ENCODE data around the gene COG4.
"Not testable (repeated sequence)": the region's sequence is repeated elsewhere in the genome, so short reads cannot be mapped to it uniquely, and the experiment has no call there.

Gene COG4

DNA sequence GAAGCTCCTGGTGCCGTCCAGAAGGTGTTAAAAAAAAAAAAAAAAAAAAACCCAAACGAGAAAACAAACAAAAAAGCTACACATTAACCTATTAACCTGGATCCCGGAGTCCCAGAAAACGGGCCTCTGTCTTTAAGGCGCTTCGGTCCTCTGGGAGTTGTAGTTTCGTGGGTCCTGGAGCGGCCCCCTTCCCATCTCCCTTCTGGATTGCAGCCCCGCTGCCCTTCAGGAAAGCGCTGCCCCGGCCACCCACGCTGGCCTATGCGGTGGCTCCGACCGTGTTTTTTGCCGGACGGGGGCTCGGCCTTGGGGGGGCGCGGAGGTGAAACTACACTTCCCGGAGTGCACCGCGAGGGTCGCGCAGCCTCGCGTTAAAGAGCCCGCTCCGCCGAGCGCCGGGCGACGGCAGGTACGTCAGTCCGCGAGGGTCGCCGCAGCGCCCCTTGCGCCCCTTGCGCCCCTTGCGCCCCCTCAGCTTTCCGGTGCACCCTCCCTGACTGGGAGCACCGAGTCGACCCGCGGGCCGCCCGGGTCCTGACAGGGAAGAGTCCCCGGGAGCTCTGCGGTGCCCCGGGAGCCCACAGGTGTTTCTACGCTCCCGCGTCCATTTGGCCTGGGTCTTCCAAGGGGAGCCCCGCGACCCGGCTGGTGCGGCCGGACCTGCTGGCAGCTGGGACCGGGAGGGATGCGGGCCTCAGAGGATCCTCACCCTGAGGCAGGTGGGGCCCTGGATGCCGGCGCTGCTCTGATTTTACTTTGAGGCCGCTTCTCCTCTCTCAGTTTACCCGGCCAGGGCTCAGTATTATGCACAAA lies 68.9 kb downstream of the COG4 start, which contains the start of gene FCSK:
Gene FCSK (plus strand): TSS at position 374 of the 813 bp plus-strand sequence. CDS start 8,596 bp downstream, outside the sequence.
- DNase-seq = peak; percentile 64

DNA sequence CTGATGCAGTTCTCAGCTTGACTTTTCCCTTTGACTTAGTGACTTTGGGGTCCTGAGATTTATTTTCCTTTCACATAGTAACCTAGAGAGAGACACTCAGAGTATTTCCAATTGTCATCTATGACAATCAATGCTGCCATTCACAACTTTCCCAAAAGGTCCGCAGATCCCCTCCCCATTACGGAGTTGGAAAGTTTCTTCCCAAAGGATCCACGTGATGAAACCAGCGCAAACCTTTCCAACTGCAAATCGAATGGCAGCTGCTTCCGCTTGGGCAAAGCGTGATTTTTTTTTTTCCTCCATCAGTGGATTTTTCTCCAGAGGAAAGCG lies 69.5 kb downstream of the COG4 start:
- DNase-seq = no peak

GRCh38 chr16:70453117-70453891 lies 70.0 kb downstream of the COG4 start:
- no peak for DNase-seq

GRCh38 chr16:70451004-70451340 lies 72.4 kb downstream of the COG4 start:
- DNase-seq = not testable (repeated sequence)

GRCh38 chr16:70450142-70451003 lies 73.0 kb downstream of the COG4 start:
- not testable (repeated sequence) for DNase-seq

DNA sequence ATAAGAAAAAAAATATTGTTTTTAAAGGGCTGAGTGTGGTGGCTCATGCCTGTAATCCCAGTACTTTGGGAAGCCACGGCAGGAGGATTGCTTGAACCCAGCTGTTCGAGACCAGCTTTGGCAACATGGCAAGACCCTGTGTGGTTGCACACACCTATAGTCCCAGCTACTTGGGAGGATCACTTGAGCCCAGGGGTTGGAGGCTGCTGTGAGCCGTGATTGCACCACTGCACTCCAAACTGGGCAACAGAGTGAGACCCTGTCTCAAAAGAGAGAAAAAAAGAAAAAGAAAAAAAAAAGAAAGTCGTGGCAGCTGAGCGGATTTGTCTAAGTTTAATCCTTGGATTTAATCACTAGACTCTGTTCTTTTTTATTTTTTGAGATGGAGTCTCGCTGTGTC lies 75.3 kb downstream of the COG4 start:
- no peak for DNase-seq

DNA sequence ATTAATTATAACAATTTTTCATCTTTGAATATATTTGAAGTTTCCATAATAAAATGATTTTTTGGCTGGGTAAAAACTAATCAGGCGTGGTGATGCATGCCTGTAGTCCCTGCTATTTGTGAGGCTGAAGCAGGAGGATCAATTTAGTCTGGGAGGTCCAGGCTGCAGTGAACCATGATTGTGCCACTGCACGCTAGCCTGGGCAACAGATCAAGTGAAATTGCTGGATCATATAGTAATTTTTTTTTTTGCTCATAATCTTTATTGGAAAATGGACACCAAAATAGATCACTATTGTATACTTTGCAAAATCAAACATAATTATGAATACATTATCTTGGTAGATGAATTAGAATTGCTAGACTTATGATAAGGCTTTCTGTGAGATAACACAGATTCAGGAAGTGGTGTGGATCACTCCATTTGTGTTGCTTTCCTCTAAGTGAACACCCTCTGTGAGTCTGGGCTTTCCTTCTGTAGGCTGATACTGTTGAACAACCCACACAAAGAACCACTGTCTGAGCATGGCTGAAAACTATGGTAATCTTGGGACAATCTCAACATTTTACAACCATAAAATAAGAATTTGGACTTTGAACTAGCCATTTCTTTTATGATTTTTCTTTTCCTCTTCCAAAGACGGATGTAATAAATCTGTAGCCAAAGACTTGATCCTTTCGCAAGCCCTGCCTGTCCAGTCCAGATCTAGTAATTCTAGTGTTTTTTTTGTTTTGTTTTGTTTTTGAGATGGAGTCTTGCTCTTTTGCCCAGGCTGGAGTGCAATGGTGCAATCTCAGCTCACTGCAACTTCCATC lies 78.9 kb downstream of the COG4 start:
- DNase-seq = no peak

DNA sequence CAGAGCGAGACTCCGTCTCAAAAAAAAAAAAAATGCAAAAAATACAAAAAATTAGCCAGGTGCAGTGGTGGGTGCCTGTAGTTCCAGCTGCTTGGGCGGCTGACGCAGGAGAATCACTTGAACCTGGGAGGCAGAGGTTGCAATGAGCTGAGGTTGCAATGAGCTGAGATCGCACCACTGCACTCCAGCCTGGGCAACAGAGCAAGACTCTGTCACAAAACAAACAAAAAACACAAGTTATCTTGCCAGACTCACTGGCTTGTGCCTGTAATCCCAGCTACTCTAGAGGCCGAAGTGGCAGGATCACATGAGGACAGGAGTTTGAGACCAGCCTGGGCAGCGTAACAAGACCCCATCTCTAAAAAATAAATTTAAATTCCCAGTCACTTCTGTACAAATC lies 81.0 kb downstream of the COG4 start:
- DNase-seq = no peak

DNA sequence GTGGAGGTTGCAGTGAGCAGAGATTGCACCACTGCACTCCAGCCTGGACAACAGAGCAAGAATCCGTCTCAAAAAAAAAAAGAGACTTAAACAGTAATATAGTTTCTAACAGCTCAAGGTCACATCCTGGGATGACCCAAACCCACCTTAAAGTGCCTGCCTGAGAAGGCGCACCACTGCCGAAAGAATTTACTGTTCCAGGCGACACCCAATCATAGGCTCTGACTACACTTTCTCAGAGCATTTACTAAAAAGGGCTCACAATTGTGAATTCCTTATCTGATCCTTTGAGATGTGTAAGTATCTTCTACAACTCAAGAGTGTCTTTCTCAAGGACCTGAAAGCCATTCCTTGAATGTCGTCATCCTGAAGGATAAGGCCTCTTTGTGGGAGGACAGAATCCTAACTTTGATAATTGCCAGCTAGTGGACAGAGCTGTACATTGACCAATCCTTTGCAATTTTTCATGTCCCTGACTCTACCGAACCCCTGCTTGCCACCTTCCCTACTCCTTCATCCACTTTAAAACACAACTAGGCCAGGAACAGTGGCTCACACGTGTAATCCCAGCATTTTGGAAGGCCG lies 81.9 kb downstream of the COG4 start:
- DNase-seq = no peak

- no peak for DNase-seq
Measured at GRCh38 chr16:70440009-70440692, 83.2 kb downstream of the COG4 start.

GRCh38 chr16:70438969-70439862 lies 84.1 kb downstream of the COG4 start, which contains the start of gene ST3GAL2:
ST3GAL2 (minus strand) TSS chr16:70439100; CDS start chr16:70398530, 40,570 bp downstream.
- peak; percentile 95 for DNase-seq

DNA sequence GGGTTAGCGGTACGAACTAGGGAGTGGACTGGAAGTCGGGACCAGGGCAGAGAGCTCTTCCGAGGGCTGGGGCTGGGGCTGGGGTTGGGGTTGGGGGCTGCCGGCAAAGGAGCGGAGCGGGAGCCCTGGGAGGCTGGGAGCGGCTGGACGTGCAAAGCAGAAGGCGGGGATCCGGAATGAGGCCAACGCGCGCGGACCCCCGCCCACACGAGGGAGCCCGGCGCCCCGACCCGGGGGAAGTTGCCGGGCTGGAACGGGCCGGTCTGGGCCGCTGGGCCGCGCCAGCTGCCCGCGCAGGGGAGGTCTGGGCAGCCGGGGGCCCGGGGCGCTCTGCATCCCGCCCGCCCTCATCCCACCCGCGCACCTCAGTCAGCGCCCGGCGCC lies 84.8 kb downstream of the COG4 start:
- no peak for DNase-seq

DNA sequence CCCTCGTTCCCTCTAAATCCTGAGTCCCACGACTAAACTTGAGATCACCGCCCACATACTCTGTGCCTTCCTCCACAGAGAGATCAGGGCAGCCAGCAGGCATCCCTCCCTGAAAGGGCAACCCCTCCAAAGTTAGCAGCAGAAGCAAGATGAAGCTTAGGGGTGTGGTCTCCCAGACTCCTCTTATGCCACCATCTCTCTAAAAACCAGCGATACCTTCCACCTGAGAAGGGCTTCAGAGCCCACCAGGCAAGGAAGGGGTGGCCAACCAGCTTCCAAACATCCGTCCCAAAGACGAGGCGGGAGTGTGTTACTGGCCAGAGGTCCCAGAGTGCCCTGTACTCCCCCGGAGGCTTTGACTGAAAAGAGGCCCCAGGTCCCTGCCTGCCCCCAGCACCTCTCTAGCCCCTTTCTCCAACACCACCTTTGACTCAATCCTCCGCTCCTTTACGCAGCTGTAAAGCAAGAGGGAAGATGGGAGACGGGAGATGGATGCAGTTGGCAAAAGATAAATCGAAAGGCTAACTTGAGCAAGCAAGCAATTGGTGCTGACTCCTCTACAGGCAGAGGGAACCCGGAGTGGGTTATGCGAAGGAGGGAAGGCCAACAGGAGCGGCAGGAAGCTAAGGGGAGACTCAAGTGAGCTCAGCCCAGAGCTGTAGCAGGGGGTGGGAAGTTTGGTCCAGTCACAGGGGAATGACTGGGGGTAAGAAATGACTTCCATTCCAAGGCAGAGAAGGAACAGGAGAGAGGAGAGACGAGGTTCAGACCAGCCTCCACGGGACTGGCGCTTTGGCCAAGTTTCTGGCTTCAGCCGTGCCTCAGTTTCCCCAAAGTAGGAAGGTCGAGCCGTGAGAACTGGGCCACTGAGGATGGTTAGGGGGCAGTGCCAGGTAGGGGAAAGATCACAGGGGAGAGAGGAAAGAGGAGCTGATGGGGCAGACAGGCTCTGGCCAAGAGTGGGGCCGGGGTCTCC lies 85.5 kb downstream of the COG4 start:
- peak; percentile 55 for DNase-seq

GRCh38 chr16:70437017-70437581 lies 86.3 kb downstream of the COG4 start:
- DNase-seq = peak; percentile 92

- DNase-seq = no peak
Measured at GRCh38 chr16:70434484-70435260, 88.7 kb downstream of the COG4 start.

DNA sequence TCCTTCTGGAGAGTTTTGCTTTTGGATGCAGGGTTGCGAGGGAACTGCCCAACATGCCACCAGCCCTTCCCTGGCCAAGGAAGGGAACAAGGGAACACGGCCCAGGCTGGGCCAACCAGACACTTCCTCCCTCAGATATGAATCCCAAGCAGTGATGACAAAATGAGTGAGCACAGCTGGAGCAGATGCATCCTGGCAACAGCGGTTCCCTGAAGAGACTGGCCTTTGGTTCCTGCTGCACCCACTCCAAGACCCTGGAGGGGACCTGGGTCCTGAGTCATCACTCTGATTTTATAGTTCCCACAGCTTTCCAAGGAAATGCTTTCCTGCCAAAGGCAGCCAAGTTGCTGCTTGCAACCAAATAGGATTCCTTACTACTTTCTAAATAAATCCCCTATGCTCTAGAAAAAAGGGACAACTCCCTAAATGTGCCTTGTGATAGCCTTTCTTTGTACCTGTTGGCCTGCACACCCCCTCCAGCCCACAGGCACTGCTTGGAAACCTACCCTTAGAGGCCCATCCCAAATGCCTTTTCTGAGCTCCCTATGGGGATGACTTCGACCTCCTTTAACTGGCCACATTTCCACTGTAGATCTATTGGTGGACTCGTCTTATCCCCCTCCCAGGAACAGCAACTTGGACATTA lies 89.8 kb downstream of the COG4 start:
- DNase-seq = peak; percentile 86

Measured in fibroblast of skin of back (primary cell).